ENCODE data around the gene ZNF592. TPM values are rescaled to one million over a fixed set of nuclear protein-coding genes. Genes with fewer than 3 reads are reported as not detected.

The ZNF592 gene
- polyA plus RNA-seq, 4 donors = 7.6 to 23.5 (median 12.4) TPM

DNA sequence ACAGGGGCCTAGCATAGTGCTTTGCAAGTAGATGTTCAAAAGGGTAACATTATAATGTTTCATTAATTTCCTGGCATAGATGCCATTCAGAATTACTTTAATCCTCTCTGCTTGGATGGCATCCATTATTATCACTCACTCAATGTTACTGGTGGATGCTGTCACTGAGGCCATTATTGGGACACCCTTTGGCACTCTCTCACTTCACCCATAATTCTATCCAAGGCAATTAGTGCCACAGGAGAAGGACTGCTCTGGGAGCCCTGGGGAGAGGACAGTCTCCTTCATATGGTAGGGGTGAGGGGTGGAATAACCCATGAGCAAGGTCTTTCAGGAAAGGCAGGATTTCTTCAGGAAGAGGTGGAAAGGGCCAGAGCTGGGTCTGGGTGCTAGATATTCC lies 107.4 kb downstream of the ZNF592 start:
- Histone ChIP-seq H3K9me3 (ENCODE audit: control insufficient read depth in 2 of 2, insufficient read depth in 1 of 2, low read depth in 1 of 2, low read length in 1 of 2) (no peaks in the 10 kb centered on the region), H3K4me3 (ENCODE audit: low read depth in 1 of 3, low read length in 3 of 3) (no peak overlapping the region), H3K27me3 (ENCODE audit: control insufficient read depth in 3 of 3, insufficient read depth in 3 of 3, low read length in 3 of 3) (no peaks in the 10 kb centered on the region), H3K36me3 (ENCODE audit: control insufficient read depth in 3 of 3, insufficient read depth in 2 of 3, low read depth in 1 of 3, low read length in 3 of 3) (peaks cover 0 to 50% (median 0%) of the 10 kb centered on the region in 3 donors), H3K27ac (ENCODE audit: low read depth in 1 of 3, low read length in 2 of 3) (no peak overlapping the region), H3K4me1 (ENCODE audit: control insufficient read depth in 3 of 3, insufficient read depth in 2 of 3, low read depth in 1 of 3, low read length in 2 of 3) (peaks cover 0 to 2% (median 0%) of the 10 kb centered on the region in 3 donors)
- DNase-seq (no peak), FAIRE-seq (no peak)

Other genes with a start within 250 kb of the ZNF592 start
- 10 to 100 TPM in 1 of 4 donors, 1 to 10 TPM in 3; 3.2 to 14.0 (median 4.5) TPM for gene ZSCAN2, start 147.6 kb upstream of the ZNF592 start, polyA plus RNA-seq
- 10 to 100 TPM in 2 of 4 donors, 1 to 10 TPM in 2; 6.3 to 29.4 (median 10.7) TPM for gene WDR73, start 94.3 kb upstream of the ZNF592 start, polyA plus RNA-seq
- 1 to 10 TPM; 1.8 to 7.7 (median 2.4) TPM for gene NMB, start 90.4 kb upstream of the ZNF592 start, polyA plus RNA-seq
- gene SEC11A, start 32.5 kb upstream of the ZNF592 start, polyA plus RNA-seq = 100 to 1,000 TPM; 110 to 156 (median 148) TPM
- 1 to 10 TPM in 2 of 4 donors, under 1 TPM in 2; 0.22 to 8.0 (median 0.93) TPM for gene ALPK3, start 68.8 kb downstream of the ZNF592 start, polyA plus RNA-seq
- gene SLC28A1, start 136.1 kb downstream of the ZNF592 start, polyA plus RNA-seq = 10 to 100 TPM in 3 of 4 donors, 1 to 10 TPM in 1; 4.4 to 64.6 (median 31.2) TPM
- gene PDE8A, start 233.3 kb downstream of the ZNF592 start, polyA plus RNA-seq = 10 to 100 TPM; 18.4 to 62.0 (median 26.8) TPM

All from small intestine (tissue), 7 donors.